Loucy (cell line): Measurements from ENCODE around the gene DAZL.

ENCODE experiments used
- H2AFZ ChIP-seq: fragments of 200-600 bp; sonication (generic); 2 replicates; pipeline ENCODE4 v1.6.0; 2016; ENCODE audit warnings: antibody characterized with exemption, mild to moderate bottlenecking, low read length, moderate library complexity
- H3F3A ChIP-seq: fragments of 200-600 bp; 2 replicates; pipeline ENCODE4 v1.6.0; 2016; ENCODE audit warnings: antibody characterized with exemption, low read depth, mild to moderate bottlenecking
- H3K27me3 ChIP-seq: fragments of 200-600 bp; sonication (generic); 2 replicates; pipeline ENCODE4 v1.6.1; 2014; ENCODE audit warnings: low read length, mild to moderate bottlenecking; ENCODE audit not compliant: insufficient read depth, poor library complexity, severe bottlenecking
- H3K36me3 ChIP-seq: fragments of 200-600 bp; sonication (generic); 2 replicates; pipeline ENCODE4 v1.6.1; 2016; ENCODE audit warnings: low read length; ENCODE audit not compliant: insufficient read depth
- H3K4me1 ChIP-seq: fragments of 200-600 bp; sonication (generic); 2 replicates; pipeline ENCODE4 v1.5.1; 2014; ENCODE audit warnings: low read length, mild to moderate bottlenecking; ENCODE audit not compliant: insufficient read depth, poor library complexity, severe bottlenecking
- H3K4me2 ChIP-seq: fragments of 200-600 bp; sonication (generic); 2 replicates; pipeline ENCODE4 v1.6.0; 2014; ENCODE audit warnings: antibody characterized with exemption, low read length, low read depth, mild to moderate bottlenecking; ENCODE audit not compliant: poor library complexity, severe bottlenecking
- H3K4me3 ChIP-seq: fragments of 200-600 bp; sonication (generic); 2 replicates; pipeline ENCODE4 v1.5.1; 2014; ENCODE audit warnings: low read length, mild to moderate bottlenecking, mixed read lengths; ENCODE audit not compliant: poor library complexity, severe bottlenecking
- H3K79me2 ChIP-seq: fragments of 200-600 bp; sonication (generic); 2 replicates; pipeline ENCODE4 v1.6.1; 2014; ENCODE audit warnings: low read length; ENCODE audit not compliant: insufficient read depth
- H3K9ac ChIP-seq: fragments of 200-600 bp; sonication (generic); 2 replicates; pipeline ENCODE4 v1.6.0; 2014; ENCODE audit warnings: mild to moderate bottlenecking, low read depth, low read length, moderate library complexity; ENCODE audit not compliant: poor library complexity, severe bottlenecking
- H3K9me2 ChIP-seq: fragments of 200-600 bp; sonication (generic); replicated peaks from 2 replicates; pipeline ENCODE4 v1.6.1; 2016; ENCODE audit warnings: low read depth, low read length, mixed read lengths
- H3K9me3 ChIP-seq: fragments of 200-600 bp; sonication (generic); 2 replicates; pipeline ENCODE4 v1.6.1; 2014; ENCODE audit warnings: mild to moderate bottlenecking, antibody characterized with exemption, low read length, low read depth; ENCODE audit not compliant: insufficient read depth
- H4K20me1 ChIP-seq: fragments of 200-600 bp; sonication (generic); 2 replicates; pipeline ENCODE4 v1.6.0; 2014; ENCODE audit warnings: antibody characterized with exemption, low read length, mild to moderate bottlenecking; ENCODE audit not compliant: insufficient read depth, poor library complexity, severe bottlenecking
- CTCF ChIP-seq: fragments of 200-600 bp; sonication (generic); conservative IDR thresholded peaks from 2 replicates; pipeline ENCODE4 v1.5.1; 2014; ENCODE audit warnings: mild to moderate bottlenecking, antibody characterized with exemption, low read length
- EZH2phosphoT487 ChIP-seq: fragments of 200-600 bp; IDR thresholded peaks from 2 replicates; pipeline ENCODE4 v1.6.1; 2018; ENCODE audit warnings: antibody characterized with exemption, mild to moderate bottlenecking, moderate library complexity, borderline replicate concordance

DAZL gene

GRCh38 chr3:16587047-16587680 lies 18.1 kb downstream of the DAZL start:
- Histone ChIP-seq H3K9me3 (no peaks in the 10 kb centered on the region), H3K27me3 (no peaks in the 10 kb centered on the region), H2AFZ (peak overlapping the region; percentile 72; the same call in 1 of the 2 replicates), H3K9ac (no peak overlapping the region), H3K79me2 (no peaks in the 10 kb centered on the region), H3K4me3 (no peak overlapping the region), H3K4me1 (peaks cover 4% of the 10 kb centered on the region), H3K4me2 (no peak overlapping the region), H3K36me3 (no peaks in the 10 kb centered on the region), H4K20me1 (no peaks in the 10 kb centered on the region), H3K9me2 (no peaks in the 10 kb centered on the region), H3F3A (0 out of 2 replicates have a peak, but pooled peaks cover 3% of the 10 kb centered on the region)
- TF ChIP-seq EZH2phosphoT487 (no peak), CTCF (peak; percentile 50)

- Histone ChIP-seq H3K9me2 (no peaks in the 10 kb centered on the region), H3K4me2 (no peak overlapping the region), H3K4me3 (no peak overlapping the region), H3K9me3 (no peaks in the 10 kb centered on the region), H3K36me3 (no peaks in the 10 kb centered on the region), H3K79me2 (no peaks in the 10 kb centered on the region), H3F3A (0 out of 2 replicates have a peak, but pooled peaks cover 3% of the 10 kb centered on the region), H3K9ac (no peak overlapping the region), H4K20me1 (no peaks in the 10 kb centered on the region), H3K4me1 (peaks cover 4% of the 10 kb centered on the region), H2AFZ (peak overlapping the region; percentile 56; the same call in 1 of the 2 replicates), H3K27me3 (no peaks in the 10 kb centered on the region)
- TF ChIP-seq CTCF (no peak), EZH2phosphoT487 (no peak)
Observed at GRCh38 chr3:16584880-16585279, 20.3 kb downstream of the DAZL start.

- TF ChIP-seq CTCF, result no peak
- no peak for TF ChIP-seq EZH2phosphoT487
- Histone ChIP-seq H3K9me2 (no peaks in the 10 kb centered on the region), H4K20me1 (no peaks in the 10 kb centered on the region), H3K36me3 (no peaks in the 10 kb centered on the region), H3F3A (no peaks in the 10 kb centered on the region), H3K79me2 (no peaks in the 10 kb centered on the region), H2AFZ (no peak overlapping the region), H3K9me3 (no peaks in the 10 kb centered on the region), H3K4me3 (no peak overlapping the region), H3K4me2 (no peak overlapping the region), H3K9ac (no peak overlapping the region), H3K4me1 (peaks cover 4% of the 10 kb centered on the region), H3K27me3 (no peaks in the 10 kb centered on the region)
Observed at GRCh38 chr3:16583551-16583950, 21.7 kb downstream of the DAZL start.
